ENCODE measurements around the gene ARHGAP26. TPM values are rescaled to one million over a fixed set of nuclear protein-coding genes. Genes with fewer than 3 reads are reported as not detected.

Gene ARHGAP26
- total RNA-seq, 1 donor from 2014 or later, result 8.6 TPM

GRCh38 chr5:143172739-143173138 lies 402.6 kb downstream of the ARHGAP26 start:
- no peak for TF ChIP-seq CTCF (IDR thresholded peaks at IDR 0.05; ENCODE audit: insufficient read depth, low read length, poor library complexity, severe bottlenecking)
- no peaks in the 10 kb centered on the region for H3K27me3 ChIP-seq (ENCODE audit: control insufficient read depth, insufficient read depth, low read length)
- no peak for DNase-seq (ENCODE audit: low read depth)

GRCh38 chr5:143173139-143173889 lies 403.1 kb downstream of the ARHGAP26 start:
- DNase-seq (ENCODE audit: low read depth), result no peak
- no peaks in the 10 kb centered on the region for H3K36me3 ChIP-seq (ENCODE audit: control insufficient read depth, insufficient read depth, low read length)
- no peak for TF ChIP-seq CTCF (IDR thresholded peaks at IDR 0.05; ENCODE audit: insufficient read depth, low read length, poor library complexity, severe bottlenecking)
- no peak overlapping the region for H3K4me3 ChIP-seq (ENCODE audit: low read depth, low read length)
- no peaks in the 10 kb centered on the region for H3K27me3 ChIP-seq (ENCODE audit: control insufficient read depth, insufficient read depth, low read length)

More at GRCh38 chr5:143172739-143173138, 402.6 kb downstream of the ARHGAP26 start:
- Histone ChIP-seq H3K36me3 (ENCODE audit: control insufficient read depth, insufficient read depth, low read length) (no peaks in the 10 kb centered on the region), H3K4me3 (ENCODE audit: low read depth, low read length) (no peak overlapping the region)

- no peak for TF ChIP-seq CTCF (IDR thresholded peaks at IDR 0.05; ENCODE audit: insufficient read depth, low read length, poor library complexity, severe bottlenecking)
- Histone ChIP-seq H3K4me3 (ENCODE audit: low read depth, low read length) (no peak overlapping the region), H3K27me3 (ENCODE audit: control insufficient read depth, insufficient read depth, low read length) (no peaks in the 10 kb centered on the region), H3K36me3 (ENCODE audit: control insufficient read depth, insufficient read depth, low read length) (no peaks in the 10 kb centered on the region)
- DNase-seq (ENCODE audit: low read depth), result peak; percentile 83
Measured at GRCh38 chr5:143174714-143175398, 404.7 kb downstream of the ARHGAP26 start.

- no peak for DNase-seq (ENCODE audit: low read depth)
- Histone ChIP-seq H3K27me3 (ENCODE audit: control insufficient read depth, insufficient read depth, low read length) (no peaks in the 10 kb centered on the region), H3K4me3 (ENCODE audit: low read depth, low read length) (no peak overlapping the region), H3K36me3 (ENCODE audit: control insufficient read depth, insufficient read depth, low read length) (no peaks in the 10 kb centered on the region)
- TF ChIP-seq CTCF (IDR thresholded peaks at IDR 0.05; ENCODE audit: insufficient read depth, low read length, poor library complexity, severe bottlenecking), result no peak
Measured at GRCh38 chr5:143176048-143176447, 405.9 kb downstream of the ARHGAP26 start.

GRCh38 chr5:143177263-143177983 lies 407.2 kb downstream of the ARHGAP26 start:
- no peak for TF ChIP-seq CTCF (IDR thresholded peaks at IDR 0.05; ENCODE audit: insufficient read depth, low read length, poor library complexity, severe bottlenecking)
- Histone ChIP-seq H3K4me3 (ENCODE audit: low read depth, low read length) (no peak overlapping the region), H3K27me3 (ENCODE audit: control insufficient read depth, insufficient read depth, low read length) (no peaks in the 10 kb centered on the region), H3K36me3 (ENCODE audit: control insufficient read depth, insufficient read depth, low read length) (no peaks in the 10 kb centered on the region)
- DNase-seq (ENCODE audit: low read depth), result peak; percentile 99
